KMS-11 (cell line): ENCODE measurements around the gene CSMD2.

Source experiments
- H2AFZ ChIP-seq: fragments of 200-600 bp; sonication (generic); 2 replicates; pipeline ENCODE4 v1.6.1; 2016; ENCODE audit warnings: antibody characterized with exemption, mixed run types, low read depth
- H3K27ac ChIP-seq: fragments of 200-600 bp; sonication (generic); 2 replicates; pipeline ENCODE4 v1.6.1; 2016; ENCODE audit warnings: mild to moderate bottlenecking, mixed run types
- H3K27me3 ChIP-seq: fragments of 200-600 bp; sonication (generic); 2 replicates; pipeline ENCODE4 v1.6.1; 2017; ENCODE audit warnings: mild to moderate bottlenecking, low read depth, mixed run types, moderate library complexity; ENCODE audit not compliant: insufficient read depth
- H3K36me3 ChIP-seq: fragments of 200-600 bp; sonication (generic); 2 replicates; pipeline ENCODE4 v1.6.1; 2017; ENCODE audit warnings: mild to moderate bottlenecking, mixed run types; ENCODE audit not compliant: insufficient read depth
- H3K4me1 ChIP-seq: fragments of 200-600 bp; sonication (generic); 2 replicates; pipeline ENCODE4 v1.6.1; 2016; ENCODE audit warnings: mild to moderate bottlenecking, low read depth, mixed run types; ENCODE audit not compliant: poor library complexity, severe bottlenecking
- H3K4me2 ChIP-seq: fragments of 200-600 bp; sonication (generic); 2 replicates; pipeline ENCODE4 v1.7.0; 2016; ENCODE audit warnings: mild to moderate bottlenecking, mixed run types
- H3K4me3 ChIP-seq: fragments of 200-600 bp; sonication (generic); IDR thresholded peaks from 2 replicates; pipeline ENCODE4 v1.6.1; 2017; ENCODE audit warnings: low read depth, low read length, mixed read lengths; ENCODE audit not compliant: insufficient read depth
- H3K79me2 ChIP-seq: fragments of 200-600 bp; sonication (generic); 2 replicates; pipeline ENCODE4 v1.6.1; 2016; ENCODE audit warnings: low read depth, mixed run types; ENCODE audit not compliant: insufficient read depth
- H3K9ac ChIP-seq: fragments of 200-600 bp; sonication (generic); 2 replicates; pipeline ENCODE4 v1.6.1; 2016; ENCODE audit warnings: mild to moderate bottlenecking, mixed run types
- H4K20me1 ChIP-seq: fragments of 200-600 bp; sonication (generic); 2 replicates; pipeline ENCODE4 v1.6.1; 2016; ENCODE audit warnings: mild to moderate bottlenecking, mixed run types; ENCODE audit not compliant: insufficient read depth
- CTCF ChIP-seq: fragments of 200-600 bp; sonication (generic); conservative IDR thresholded peaks from 2 replicates; pipeline ENCODE4 v1.6.1; 2017; ENCODE audit warnings: low read depth, mild to moderate bottlenecking, antibody characterized with exemption, low read length, moderate library complexity, mixed read lengths

CSMD2 gene

GRCh38 chr1:33517596-33518250, 647.3 kb downstream of the CSMD2 start:
- Histone ChIP-seq H4K20me1 (no peaks in the 10 kb centered on the region), H3K79me2 (no peaks in the 10 kb centered on the region), H3K9ac (no peak overlapping the region), H3K27ac (no peak overlapping the region), H2AFZ (no peak overlapping the region), H3K4me2 (no peak overlapping the region), H3K4me1 (no peaks in the 10 kb centered on the region), H3K27me3 (no peaks in the 10 kb centered on the region), H3K36me3 (no peaks in the 10 kb centered on the region), H3K4me3 (no peak overlapping the region)
- no peak for TF ChIP-seq CTCF

DNA sequence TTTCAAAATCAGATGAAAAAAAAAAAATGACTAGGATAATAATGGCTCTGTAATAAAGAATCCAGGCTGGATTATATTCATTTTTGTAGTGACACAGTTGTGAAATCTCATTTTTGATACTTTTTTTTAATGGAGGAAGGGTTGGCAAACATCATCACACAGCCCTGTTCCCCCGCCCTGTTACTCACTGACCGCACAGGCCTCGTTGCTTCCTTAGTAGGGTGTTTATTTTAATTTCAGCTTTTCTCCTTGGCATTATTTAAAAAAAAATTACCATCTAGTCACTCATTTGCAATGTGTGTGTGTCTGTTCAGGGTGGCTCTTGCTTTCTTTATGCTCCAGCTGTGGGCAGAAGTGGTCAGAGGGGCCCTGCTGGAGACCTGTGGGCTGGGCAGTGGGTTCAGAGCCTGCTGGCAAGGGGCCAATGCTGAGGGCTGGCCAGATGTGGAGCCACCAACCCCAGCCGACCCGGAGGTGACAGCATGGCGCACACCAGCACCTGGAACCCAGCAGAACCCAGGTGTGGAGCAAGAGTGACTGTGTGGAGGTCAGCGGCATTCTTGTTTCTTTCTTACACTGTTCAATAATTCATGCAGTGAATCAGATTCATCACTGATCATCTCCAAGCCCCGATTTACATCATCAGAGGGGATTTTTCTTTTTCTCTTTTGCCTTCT, 648.0 kb downstream of the CSMD2 start:
- H3K4me3 ChIP-seq, result no peak overlapping the region
- H3K36me3 ChIP-seq, result no peaks in the 10 kb centered on the region
- no peak overlapping the region for H3K9ac ChIP-seq
- no peak overlapping the region for H2AFZ ChIP-seq
- H3K79me2 ChIP-seq, result no peaks in the 10 kb centered on the region
- H4K20me1 ChIP-seq, result no peaks in the 10 kb centered on the region
- no peaks in the 10 kb centered on the region for H3K27me3 ChIP-seq
- H3K4me1 ChIP-seq, result no peaks in the 10 kb centered on the region
- TF ChIP-seq CTCF, result no peak
- H3K4me2 ChIP-seq, result no peak overlapping the region
- no peak overlapping the region for H3K27ac ChIP-seq

- Histone ChIP-seq H2AFZ (no peak overlapping the region), H3K36me3 (no peaks in the 10 kb centered on the region), H3K27ac (no peak overlapping the region), H3K9ac (no peak overlapping the region), H3K4me3 (no peak overlapping the region), H3K79me2 (no peaks in the 10 kb centered on the region), H3K4me1 (no peaks in the 10 kb centered on the region), H3K4me2 (no peak overlapping the region), H4K20me1 (no peaks in the 10 kb centered on the region), H3K27me3 (no peaks in the 10 kb centered on the region)
- TF ChIP-seq CTCF, result no peak
Observed at GRCh38 chr1:33516428-33516827, 648.6 kb downstream of the CSMD2 start.

DNA sequence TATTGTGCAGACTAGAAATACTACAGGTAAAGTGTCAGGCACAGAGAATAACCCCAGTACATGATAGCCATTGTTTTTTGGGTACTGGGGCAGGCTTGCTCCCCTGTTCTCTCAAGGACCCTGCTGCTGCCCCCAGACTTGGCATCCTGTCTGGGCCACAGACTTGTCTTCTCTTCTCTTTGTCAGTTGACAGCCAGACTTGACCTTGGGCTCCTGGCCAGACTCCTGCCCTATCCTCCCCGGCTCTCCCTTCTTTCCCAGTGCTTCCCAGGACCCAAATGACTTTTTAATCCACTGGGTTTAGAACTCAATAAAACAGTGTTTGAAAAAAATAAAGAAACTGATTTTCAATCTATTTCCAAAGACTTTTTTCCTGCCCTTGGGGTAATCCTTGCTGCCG, 649.4 kb downstream of the CSMD2 start:
- Histone ChIP-seq H3K9ac (no peak overlapping the region), H3K4me1 (no peaks in the 10 kb centered on the region), H2AFZ (no peak overlapping the region), H3K27me3 (no peaks in the 10 kb centered on the region), H3K36me3 (no peaks in the 10 kb centered on the region), H3K4me3 (no peak overlapping the region), H3K27ac (no peak overlapping the region), H3K4me2 (no peak overlapping the region), H4K20me1 (no peaks in the 10 kb centered on the region), H3K79me2 (no peaks in the 10 kb centered on the region)
- TF ChIP-seq CTCF, result no peak
